HCT116 (cell line): Measurements from ENCODE around the gene DMBT1.

Experiments
- EZH2phosphoT487 ChIP-seq: fragments of 200-600 bp; IDR thresholded peaks from 2 replicates; pipeline ENCODE4 v1.6.1; 2018; ENCODE audit warnings: antibody characterized with exemption, borderline replicate concordance
- YY1 ChIP-seq: IDR thresholded peaks from 2 replicates; pipeline ENCODE4 v1.6.1; 2011; ENCODE audit warnings: low read length, low read depth, moderate library complexity, mild to moderate bottlenecking; ENCODE audit not compliant: insufficient replicate concordance; ENCODE audit errors: extremely low read depth

- TF ChIP-seq EZH2phosphoT487 (no peak), YY1 (no peak)
Observed at GRCh38 chr10:122548407-122549085, 12.0 kb upstream of the DMBT1 start.
